ENCODE data around the gene KRT86.

GRCh38 chr12:52346593-52346992, 72.1 kb downstream of the KRT86 start:
- no peak for TF ChIP-seq ELF4 (IDR thresholded peaks at IDR 0.05)
- TF ChIP-seq SP1 (IDR thresholded peaks at IDR 0.05) = no peak
- TF ChIP-seq ZNF384 (IDR thresholded peaks at IDR 0.05) = no peak
- TF ChIP-seq SUZ12 (IDR thresholded peaks at IDR 0.05) = no peak
- no peak for TF ChIP-seq FOXM1 (IDR thresholded peaks at IDR 0.05; ENCODE audit: borderline replicate concordance)
- no peak for TF ChIP-seq NFRKB (IDR thresholded peaks at IDR 0.05)
- TF ChIP-seq LEF1 (IDR thresholded peaks at IDR 0.05; ENCODE audit: borderline replicate concordance) = no peak
